DMS153 treated with DMSO at 0.1 percent for 48 hours (cell line): ENCODE results near the gene IL17RB.

Source experiments
- DNase-seq: peaks from one replicate; lab custom pipeline; 2025; ENCODE audit not compliant: unreplicated experiment; lab: John Stamatoyannopoulos, UW

The IL17RB gene

DNA sequence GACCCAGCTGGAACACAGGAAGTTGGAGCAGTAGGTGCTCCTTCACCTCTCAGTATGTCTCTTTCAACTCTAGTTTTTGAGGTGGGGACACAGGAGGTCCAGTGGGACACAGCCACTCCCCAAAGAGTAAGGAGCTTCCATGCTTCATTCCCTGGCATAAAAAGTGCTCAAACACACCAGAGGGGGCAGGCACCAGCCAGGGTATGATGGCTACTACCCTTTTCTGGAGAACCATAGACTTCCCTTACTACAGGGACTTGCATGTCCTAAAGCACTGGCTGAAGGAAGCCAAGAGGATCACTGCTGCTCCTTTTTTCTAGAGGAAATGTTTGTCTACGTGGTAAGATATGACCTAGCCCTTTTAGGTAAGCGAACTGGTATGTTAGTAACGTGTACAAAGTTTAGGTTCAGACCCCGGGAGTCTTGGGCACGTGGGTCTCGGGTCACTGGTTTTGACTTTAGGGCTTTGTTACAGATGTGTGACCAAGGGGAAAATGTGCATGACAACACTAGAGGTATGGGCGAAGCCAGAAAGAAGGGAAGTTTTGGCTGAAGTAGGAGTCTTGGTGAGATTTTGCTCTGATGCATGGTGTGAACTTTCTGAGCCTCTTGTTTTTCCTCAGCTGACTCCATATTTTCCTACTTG, 11.9 kb downstream of the IL17RB start:
- DNase-seq, result no peak

DNA sequence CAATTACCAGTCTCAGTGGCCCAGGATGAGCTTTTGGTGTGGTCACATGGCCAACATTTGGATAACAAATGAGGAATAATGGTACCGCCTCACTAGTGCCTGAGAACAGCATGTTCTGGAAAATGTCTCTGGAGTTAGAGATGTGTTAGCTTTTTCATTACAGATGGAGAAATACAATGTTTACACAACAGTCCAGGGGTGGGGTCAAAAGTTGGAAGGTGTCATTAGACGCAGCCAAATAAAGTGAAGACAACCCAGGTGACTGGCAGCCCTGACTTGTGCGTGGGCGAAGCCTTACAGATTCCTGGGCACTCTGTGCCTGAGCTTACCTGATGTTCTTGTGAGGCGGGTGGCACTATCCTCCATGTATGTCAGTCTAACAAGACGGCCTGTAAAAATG, 12.8 kb downstream of the IL17RB start:
- no peak for DNase-seq

GRCh38 chr3:53860196-53860595, 13.8 kb downstream of the IL17RB start:
- DNase-seq, result no peak

- no peak for DNase-seq
These were observed 15.9 kb downstream of the IL17RB start for GRCh38 chr3:53862241-53862640.

- no peak for DNase-seq
These were observed 16.8 kb downstream of the IL17RB start for GRCh38 chr3:53863145-53863544.

DNA sequence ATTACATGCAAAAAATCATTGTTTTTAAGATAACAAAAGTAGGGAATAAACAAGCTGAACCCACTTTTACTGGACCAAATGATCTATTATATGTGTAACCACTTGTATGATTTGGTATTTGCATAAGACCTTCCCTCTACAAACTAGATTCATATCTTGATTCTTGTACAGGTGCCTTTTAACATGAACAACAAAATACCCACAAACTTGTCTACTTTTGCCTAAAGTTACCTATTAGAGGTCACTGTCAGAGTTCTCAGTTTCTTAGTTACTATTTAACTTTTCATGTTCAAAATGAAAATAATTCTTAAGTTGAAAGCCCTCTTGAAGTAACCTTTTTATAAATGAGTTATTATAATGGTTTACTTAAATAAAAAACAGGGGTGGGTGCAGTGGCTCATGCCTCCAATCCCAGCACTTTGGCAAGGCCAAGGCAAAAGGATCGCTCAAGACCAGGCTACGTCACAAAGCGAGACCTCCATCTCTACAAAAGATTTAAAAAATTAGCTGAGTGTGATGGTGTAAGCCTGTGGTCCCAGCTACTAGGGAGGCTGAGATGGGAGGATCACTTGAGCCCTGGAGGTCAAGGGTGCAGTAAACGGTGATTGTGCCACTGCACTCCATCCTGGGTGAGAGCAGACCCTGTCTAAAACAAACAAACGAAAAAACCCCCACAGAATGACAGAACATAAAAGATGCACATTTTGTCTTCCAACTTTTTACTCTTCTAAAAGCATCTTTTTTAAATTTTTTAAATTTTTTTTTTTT, 19.5 kb downstream of the IL17RB start:
- DNase-seq, result no peak

DNA sequence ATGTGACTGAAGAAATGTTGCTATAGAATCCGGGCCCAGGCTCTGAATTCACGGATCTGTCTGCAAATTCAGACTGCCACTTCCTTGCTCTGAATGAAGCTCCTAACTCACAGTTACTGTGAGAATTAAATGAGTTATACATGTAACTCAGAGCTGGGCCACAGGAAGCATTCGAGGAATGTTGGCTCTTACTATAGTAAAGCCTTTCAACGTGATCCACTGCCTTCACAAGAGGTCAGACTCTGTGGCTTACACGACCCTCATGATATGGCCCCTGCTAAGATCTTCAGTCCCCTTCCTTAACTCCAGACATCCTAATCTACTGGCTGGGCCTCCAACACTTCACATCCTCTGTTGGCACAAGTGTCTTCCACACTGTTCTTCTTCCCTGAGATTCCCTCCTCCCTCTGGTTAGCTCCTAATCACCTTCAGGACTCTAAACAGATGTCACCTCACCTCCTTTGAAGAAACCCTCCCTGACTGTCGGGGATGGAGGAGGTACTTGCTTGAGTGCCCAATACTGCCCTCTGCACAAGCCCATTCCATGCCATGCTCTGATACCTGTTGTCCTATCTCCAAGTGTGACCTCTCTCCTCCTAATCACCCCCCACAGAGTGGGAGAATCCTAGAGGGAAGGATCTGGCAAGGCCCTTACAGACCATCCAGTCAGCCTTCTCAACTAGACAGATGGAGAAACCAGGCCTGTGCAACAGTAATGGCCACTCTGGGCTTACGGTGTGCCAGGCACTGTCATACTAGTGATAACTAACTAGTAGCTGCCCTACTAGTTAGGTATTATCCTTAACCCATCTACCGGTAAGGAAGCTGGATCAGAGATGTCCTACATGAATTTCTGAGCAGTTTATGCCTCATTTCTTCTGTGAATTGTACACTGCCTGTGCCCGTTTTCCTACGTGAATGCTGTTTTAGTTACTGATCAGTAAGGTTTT, 34.3 kb downstream of the IL17RB start:
- DNase-seq, result no peak

DNA sequence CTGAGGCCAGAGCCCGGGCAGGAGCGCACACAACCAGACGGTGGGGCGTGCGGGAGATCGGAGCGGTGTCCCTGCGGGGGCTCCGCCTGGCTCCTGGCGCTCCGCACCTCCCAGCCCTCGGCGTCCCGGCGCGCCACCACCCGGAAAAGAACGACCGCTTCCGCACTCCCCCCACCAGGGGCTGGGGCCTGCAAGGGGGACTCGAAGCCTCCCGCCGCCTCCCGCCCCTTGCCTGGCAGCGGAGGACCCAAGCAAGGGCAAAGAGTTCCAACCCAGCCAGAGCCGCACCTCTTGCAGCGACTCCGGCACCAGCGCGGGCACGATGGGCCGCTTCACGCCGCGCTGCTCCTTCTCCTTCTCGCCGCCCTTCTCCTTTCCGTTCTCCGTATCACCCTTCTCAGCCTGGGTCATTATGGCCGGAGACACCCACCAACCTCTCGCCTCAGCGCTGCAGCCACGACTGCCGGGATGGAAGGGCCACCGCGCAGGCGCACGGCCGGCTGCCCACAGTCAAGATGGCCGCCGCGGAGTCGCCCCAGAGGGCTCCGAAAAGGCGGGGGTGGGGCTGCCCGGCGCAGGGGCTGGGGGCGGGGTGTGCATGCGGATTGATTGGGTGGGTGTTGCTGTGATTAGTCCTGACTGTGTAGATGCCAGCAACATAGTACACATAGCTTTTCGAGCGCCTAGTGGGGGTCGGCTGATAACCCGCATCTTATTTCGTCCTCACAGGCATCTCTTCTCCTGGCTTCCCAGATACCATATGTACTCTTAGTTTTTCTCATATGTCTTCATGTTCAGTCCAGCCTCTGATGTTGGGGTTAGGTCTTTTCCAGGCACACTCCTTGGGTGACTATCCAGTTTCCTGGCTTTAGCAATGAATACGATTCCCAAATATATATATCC, 35.6 kb downstream of the IL17RB start, which contains the start of gene ACTR8:
Gene ACTR8 (minus strand): TSS at position 462 of the 903 bp plus-strand sequence. CDS start 51 bp downstream, at position 411.
- DNase-seq, result peak; percentile 20

DNA sequence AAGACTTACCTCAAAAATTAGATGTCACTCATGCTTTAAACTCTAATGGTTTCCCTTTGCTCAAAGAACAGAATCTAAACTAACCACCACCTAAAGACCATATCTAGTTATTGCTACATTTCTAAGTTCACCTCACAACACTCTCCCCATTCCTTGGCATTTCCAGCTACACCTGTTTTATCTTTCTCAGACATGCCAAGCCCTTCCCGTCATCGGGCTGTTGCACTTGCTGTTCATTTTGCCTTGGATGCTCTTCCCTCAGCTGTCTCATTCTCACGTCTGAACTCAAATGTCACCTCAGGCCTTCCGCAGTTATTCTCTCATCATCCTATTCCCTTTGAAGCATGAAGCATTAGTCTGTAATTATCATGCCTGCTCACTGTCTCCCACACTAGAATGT, 36.6 kb downstream of the IL17RB start:
- DNase-seq, result no peak

DNA sequence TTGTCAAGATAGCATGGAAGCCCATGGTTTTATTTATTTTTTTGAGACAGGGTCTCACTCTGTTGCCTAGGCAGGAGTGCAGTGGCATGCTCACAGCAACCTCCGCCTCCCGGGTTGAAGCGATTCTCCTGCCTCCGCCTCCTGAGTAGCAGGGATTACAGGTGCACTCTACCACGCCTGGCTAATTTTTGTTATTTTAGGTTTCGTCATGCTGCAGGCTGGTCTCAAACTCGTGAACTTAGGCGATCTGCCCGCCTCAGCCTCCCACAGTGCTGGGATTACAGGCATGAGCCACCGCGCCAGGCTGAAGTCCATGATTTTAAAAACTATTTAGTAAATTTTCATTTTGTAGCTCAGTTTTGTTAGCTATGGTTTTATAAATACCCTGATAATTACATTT, 38.3 kb downstream of the IL17RB start:
- no peak for DNase-seq

GRCh38 chr3:53885239-53885638, 38.9 kb downstream of the IL17RB start:
- DNase-seq, result no peak

- DNase-seq, result no peak
These were observed 41.1 kb downstream of the IL17RB start for GRCh38 chr3:53887446-53887845.

DNA sequence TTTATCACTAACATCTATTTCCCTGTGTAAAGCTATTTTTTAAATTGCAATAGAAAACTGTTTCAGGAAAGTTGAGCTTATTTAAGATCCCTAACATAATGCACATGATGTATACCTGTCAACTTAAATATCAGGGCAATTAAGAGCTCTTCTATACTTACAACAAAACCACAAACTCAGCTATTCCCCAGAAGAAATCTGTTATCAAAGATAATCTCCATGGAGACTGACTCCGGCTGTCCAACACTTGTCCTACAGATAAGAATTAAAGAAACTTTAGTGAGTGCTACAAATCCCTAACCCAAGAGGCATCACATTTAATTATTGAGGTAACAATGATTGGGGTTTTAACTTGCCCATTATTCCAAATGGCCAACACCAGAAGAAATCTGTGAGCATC, 41.9 kb downstream of the IL17RB start:
- DNase-seq, result no peak

DNA sequence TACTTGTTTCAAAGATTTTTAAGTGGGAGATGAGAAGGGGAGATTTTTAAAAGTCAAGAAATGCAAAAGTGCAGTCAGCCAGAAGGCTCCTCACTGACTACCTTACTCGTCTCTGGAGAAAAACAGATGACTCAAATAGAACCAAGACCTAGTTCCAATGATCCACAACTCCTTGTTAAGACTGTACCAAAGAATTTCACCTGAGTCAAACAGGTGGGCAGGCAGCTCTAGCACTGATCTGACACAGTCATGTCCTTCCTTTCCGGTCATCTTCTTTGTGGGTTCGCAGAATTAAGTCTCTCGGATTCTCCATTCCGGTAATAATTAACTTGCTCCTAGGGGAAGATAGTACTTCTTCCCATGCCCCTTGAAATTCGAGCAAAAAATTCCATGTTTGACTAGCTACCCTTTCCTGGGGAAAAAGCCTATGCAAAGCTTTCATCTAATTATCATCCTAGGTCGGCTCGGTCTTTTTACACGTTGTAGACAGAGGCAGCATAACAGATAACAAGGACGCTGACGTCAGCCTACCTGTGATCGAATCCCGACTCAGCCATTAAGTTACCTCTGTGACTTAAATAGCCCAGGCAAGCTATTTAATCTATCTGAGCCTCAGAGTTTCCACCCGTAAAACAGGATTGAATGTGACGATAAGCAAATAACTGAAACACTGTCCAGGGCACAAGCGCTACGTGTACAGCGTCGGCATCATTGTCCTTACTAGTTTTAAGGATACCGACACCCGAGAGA, 44.5 kb downstream of the IL17RB start:
- DNase-seq, result no peak

- peak; percentile 80 for DNase-seq
These were observed 45.3 kb downstream of the IL17RB start, which contains the start of gene SELENOK for GRCh38 chr3:53891497-53892285. Gene SELENOK, minus strand, starts transcription at chr3:53891859.

DNA sequence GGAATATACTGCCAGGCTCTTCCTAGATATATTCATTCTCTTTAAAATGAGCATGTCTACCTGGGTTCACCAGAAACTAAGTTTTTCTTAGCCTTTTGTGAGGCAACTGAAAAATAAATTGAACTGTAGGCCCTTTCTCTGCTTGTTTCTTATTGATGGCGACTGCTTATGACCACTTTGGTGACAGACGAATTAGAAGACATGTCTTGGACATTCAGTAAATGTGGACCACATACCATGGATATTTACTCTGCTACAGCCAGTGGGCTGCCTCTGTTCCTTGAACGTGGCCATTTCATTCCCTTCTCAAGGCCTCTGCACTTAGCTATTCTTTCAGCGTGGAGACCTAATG, 45.9 kb downstream of the IL17RB start:
- DNase-seq, result no peak

DNA sequence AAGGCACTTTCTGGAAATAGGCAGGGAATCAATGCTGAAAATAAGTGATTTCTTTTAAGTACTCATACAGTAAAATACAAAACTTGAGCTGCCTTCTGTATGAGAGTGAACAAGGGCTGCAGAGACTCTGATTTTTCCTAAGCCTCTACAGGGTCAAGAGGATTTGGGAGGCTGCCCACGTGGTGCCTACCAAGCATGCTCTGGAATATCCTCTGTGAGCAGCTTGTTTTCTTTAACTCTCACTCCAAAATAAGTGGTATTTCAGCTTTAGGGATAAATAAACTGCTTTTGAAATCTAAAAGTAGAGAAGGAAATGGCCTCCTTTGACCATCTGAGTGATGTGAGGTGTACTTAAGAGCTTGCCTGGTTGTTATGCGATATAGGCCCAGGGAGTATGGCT, 53.4 kb downstream of the IL17RB start:
- DNase-seq, result no peak

DNA sequence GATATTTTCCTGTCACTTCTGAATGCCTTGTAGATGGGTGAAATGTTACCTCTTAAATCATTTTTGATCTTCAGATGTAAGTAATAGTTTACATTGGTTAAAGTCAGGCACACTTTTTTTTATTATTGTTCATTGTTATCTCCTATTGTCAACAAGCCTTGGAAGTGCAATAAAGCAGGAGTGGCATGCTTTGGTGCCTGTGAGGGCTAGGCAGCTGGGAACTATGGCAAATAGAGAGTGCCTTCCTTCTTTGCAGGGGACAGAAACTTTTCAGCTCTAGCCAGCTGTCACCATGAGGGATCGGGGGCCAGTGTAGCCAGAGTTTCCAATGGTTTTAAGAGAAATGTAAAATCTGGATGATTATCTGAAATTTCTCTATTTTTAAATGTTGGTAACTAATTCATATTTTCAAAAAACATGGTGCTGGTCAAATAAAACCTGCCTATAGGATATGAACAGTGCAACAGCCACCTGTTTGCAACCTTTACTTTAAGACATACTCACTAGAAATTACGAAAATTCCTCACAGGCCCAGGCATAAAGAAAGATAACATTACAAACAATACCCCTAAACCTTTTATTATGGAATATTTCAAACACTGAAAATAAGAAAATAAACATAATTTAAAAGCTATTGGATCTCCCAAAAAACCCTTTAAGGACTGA, 54.4 kb downstream of the IL17RB start:
- no peak for DNase-seq
